ENCODE measurements around the gene LGALS3BP. TPM values are rescaled to one million over a fixed set of nuclear protein-coding genes. Genes with fewer than 3 reads are reported as not detected.

The LGALS3BP gene
- total RNA-seq, 2 experiments from 2014 or later, result 9.7 to 12.8 TPM

DNA sequence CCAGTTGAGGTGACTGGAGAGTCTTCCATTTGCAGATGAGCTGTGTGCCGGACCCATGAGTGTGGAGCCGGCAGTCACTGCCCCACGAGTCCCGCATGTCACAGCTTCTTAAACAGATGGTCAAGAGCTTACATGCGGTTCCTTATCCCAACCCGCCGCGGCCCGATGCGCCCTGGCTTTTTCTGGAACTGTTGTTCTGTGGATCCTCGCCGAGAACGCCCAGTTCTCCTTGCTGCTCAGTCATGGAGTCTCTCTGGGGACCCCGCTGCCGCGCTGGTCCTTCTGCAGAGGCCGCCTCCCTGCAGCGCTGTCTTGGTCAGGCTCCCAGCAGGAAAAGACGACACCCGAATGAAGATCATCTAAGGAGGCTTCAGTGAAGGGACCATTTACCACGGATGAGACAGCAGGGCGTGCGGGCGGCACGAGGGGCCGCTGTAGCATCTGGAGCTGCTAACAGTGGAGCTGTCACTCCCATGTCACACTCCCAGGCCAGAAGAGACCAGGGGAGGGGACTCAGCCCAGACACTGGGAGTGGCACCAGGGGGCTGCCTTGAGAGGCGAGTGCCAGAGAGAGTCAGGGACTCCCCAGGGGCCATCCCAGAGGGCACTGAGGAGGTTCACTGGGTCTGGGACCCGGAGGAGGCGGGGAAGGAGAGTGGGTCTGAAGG lies 10.8 kb upstream of the LGALS3BP start:
- CTCF ChIA-PET, result interaction anchor here (0.6 kb wide), 1 partner anchor 28 kb away, joined by 3 read pairs; no protein-coding TSS in a partner anchor
- POLR2A ChIA-PET, result no interaction called here

- ChIA-PET CTCF (no interaction called here), POLR2A (no interaction called here)
Measured at GRCh38 chr17:78988152-78988551, 8.4 kb upstream of the LGALS3BP start.

- ChIA-PET POLR2A (no interaction called here), CTCF (no interaction called here)
Measured at GRCh38 chr17:78986649-78987328, 7.1 kb upstream of the LGALS3BP start.

DNA sequence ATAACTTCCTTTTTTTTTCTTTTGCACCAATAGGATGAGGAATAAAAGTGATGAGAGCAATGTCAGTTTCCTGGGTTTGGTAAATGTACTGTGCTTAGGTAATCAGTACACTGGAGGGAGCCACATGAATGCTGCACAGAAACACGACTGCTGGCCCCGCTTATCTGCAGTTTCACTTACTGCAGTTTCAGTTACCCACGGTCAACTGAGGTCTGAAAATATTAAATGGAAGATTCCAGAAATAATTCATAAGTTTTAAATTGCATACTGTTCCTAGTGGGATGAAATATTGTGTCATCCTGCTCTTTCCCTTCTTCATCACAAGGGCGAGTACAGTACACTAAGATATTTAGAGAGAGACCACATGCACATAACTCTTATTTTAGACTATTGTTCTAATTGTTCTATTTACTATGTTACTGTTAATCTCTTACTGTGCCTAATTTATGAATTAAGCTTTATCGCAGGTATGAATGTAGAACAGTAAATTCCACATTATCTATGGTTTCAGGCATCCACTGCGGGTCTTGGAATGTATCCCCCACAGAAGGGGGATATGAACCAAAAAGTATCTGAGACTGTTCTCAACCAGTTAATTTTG lies 6.4 kb upstream of the LGALS3BP start:
- POLR2A ChIA-PET, result no interaction called here
- CTCF ChIA-PET, result no interaction called here

DNA sequence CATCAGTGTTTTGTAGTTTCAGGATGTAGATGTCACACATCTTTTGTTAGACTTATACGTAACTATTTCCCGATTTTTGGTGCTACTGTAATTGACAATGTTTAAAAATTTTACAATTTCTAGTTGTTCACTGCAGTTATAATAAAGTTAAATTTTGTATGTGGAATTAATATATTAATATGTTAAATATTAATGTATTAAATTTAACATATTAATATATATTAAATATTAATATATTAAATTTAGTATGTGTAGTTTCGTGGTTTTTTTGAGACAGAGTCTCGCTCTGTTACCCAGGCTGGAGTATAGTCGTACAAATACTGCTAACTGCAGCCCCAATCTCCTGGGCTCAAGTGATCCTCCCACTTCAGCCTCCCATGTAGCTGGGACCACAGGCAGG lies 5.7 kb upstream of the LGALS3BP start:
- POLR2A ChIA-PET, result no interaction called here
- CTCF ChIA-PET, result no interaction called here

DNA sequence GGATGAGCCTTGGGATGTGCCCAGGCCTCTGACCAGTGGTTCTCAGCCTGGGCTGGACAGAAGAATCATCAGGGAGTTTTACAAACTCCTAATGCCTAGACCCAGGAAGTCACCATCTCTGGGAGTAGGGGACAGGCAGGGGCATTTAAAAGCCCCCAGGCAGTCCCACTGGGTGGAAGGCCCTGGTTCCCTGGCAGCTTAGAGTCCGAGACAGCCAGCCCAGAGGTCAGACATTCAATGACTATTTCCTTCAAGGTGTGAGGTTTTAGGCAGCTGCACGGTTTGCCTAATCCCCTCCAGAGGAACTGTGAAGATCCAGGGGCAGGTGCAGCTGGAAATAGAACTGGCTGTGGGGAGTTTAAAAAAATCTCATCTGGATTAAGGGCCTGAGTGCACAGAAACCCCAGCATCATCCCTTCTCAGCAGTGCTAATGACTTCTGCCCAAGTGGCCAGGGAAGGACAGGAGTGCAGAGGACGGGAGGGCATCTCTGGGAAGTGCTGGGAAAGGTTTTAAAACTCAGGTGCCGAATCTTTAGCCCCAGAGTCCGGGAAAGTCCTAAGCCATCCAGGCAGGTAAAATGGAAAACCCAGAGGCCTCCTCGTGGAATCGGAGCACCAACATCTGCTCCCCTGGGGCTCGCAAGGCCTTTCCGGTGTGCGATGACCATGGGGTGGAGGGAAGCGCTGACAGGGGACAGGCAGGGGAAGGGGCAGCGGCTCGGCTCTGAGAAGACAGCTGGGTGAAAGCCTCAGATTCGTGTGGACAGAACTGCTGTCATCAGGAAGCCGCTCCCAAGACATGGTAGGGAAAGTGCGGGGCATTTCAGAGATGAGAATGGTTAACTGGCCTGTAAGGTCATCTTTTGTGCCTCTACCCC lies 1.5 kb upstream of the LGALS3BP start:
- ChIA-PET POLR2A (interaction anchor here (0.6 kb wide), 1 partner anchor 36 kb away, joined by 3 read pairs; no protein-coding TSS in a partner anchor), CTCF (interaction anchor here (1.1 kb wide), 1 partner anchor 115 kb away, joined by 3 read pairs; no protein-coding TSS in a partner anchor)

GRCh38 chr17:78980624-78980972 lies 875 bp upstream of the LGALS3BP start:
- ChIA-PET CTCF (interaction anchor here (0.6 kb wide), 1 partner anchor 816 kb away, joined by 4 read pairs; the partner anchor contains the start of gene CBX8), POLR2A (no interaction called here)

DNA sequence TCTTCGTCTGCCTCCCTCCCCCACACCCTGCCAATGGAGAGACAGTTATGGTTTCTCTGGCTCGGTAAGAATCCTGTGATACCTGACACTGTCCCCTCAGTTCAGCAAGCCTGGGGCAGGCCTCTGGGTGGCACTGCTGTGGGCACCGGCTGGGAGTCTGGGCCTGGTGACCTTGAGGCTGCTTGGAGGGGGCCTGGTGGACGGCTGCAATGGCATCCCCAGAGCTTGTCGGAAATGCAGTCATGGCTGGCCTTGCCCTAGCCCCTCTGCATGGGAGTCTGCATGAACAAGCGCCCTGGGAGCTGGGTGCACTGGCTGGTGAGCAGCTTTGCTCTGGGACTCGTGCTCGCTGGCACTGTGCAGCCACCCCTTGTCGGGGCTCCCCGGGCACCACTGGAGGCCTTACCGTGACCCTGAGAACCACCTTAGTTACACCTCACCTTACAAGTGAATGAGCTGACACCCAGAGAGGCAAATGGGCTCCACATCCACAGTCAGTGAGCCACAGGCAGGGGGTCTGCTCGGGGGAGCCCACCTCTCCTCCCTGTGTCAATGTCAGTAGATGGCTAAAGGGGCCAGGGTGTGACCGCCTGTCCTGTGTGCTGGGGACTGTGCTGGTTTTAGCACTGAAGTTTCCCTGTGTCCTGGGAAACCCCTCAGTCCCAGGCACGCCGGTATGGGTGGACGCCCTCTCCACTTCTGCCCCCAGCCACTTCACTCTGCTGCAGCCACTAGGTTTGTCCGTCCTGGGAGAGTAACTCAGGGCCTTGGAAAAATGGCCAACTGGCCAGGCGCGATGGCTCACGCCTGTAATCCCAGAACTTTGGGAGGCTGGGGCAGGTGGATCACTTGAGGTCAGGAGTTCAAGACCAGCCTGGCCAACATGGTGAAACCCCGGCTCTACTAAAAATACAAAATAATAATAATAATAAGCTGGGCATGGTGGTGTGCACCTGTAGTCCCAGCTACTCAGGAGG lies 1.4 kb downstream of the LGALS3BP start:
- CTCF ChIA-PET, result interaction anchor here (0.9 to 1.9 kb wide), 3 partner anchors 12 to 114 kb away, joined by 3 to 6 read pairs (median 4); no protein-coding TSS in a partner anchor
- POLR2A ChIA-PET, result no interaction called here

GRCh38 chr17:78977681-78977943 lies 2.1 kb downstream of the LGALS3BP start:
- POLR2A ChIA-PET, result no interaction called here

DNA sequence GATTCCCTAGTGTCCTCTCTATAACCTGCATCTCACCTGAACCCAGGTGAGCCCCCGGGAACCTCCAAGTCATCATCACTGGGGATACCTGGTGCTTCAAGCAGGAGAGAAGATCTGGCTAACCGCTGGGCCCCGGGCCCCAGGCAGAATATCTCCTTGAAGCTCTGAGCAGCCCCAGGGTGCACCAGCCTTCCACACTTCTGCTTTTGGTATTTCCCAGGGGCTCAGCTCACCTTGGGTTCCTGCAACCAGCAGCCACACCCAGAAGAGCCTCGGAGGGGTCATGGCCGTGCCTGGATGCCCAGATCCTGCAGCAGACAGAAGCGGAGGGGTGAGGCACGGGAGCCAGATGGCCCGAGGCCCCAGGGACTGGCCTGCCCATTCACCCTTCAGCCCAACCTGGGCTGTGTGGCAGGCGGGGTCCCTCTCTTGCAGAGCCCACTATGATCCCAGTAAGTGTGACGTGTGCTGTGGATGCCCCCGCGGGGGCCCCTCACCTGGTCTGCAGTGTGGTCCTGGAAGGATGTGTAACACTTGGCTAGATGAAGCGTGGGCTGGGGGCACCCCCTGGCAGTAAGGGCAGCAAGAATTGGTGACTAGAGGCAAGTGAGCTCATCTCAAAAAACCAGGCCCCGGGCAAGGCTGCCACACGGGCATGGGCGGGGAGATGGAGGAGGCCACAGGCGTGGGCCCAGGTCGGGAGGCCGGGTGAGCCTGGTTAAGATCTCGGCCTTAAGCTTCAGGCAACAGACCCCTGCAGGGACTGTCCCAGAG lies 2.6 kb downstream of the LGALS3BP start:
- CTCF ChIA-PET, result interaction anchor here (2.0 kb wide), 1 partner anchor 111 kb away, joined by 4 read pairs; no protein-coding TSS in a partner anchor
- POLR2A ChIA-PET, result no interaction called here

More at GRCh38 chr17:78977681-78977943, 2.1 kb downstream of the LGALS3BP start:
- CTCF ChIA-PET, result interaction anchor here (1.0 kb wide), 1 partner anchor 11 kb away, joined by 4 read pairs; no protein-coding TSS in a partner anchor

DNA sequence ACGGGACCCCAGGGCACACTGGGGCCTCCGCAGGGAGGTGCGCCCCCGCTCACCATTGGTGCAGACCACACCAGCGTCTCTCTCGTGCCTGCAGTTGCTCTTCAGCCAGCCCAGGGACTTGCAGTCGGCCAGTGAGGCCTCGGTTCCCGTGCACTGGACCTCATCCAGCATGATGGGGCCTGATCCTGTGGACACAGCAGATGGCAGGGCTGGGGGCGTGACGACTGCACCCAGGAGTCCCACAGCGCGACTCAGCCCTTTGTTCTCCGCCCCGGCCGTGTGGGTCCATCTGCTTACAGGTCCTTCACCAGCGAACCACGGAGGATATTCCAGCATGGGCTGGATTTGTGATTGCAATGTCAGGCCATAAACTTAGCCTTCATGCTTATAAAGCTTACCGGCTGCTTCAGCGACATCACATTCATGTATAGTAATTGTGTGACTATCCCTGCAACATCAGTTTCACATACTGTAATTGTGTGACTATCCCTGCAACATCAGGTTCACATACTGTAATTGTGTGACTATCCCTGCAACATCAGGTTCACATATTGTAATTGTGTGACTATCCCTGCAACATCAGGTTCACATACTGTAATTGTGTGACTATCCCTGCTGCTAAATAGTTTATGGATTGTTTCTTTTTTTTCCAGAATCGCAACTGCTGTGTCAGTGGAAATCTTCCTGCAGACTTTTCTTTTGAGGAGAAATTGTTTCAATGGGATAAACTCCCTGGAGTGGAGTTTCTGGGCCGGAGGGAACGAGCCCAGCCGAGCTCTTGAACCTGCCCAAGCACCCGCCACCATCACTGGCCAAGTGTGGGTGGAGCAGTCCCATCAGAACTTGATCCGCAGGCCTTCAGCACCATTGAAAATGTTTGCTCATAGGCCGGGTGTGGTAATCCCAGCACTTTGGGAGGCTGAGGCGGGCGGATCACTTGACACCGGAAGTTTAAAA lies 4.8 kb downstream of the LGALS3BP start:
- CTCF ChIA-PET, result interaction anchor here (2.0 kb wide), 1 partner anchor 109 kb away, joined by 4 read pairs; no protein-coding TSS in a partner anchor
- POLR2A ChIA-PET, result no interaction called here

DNA sequence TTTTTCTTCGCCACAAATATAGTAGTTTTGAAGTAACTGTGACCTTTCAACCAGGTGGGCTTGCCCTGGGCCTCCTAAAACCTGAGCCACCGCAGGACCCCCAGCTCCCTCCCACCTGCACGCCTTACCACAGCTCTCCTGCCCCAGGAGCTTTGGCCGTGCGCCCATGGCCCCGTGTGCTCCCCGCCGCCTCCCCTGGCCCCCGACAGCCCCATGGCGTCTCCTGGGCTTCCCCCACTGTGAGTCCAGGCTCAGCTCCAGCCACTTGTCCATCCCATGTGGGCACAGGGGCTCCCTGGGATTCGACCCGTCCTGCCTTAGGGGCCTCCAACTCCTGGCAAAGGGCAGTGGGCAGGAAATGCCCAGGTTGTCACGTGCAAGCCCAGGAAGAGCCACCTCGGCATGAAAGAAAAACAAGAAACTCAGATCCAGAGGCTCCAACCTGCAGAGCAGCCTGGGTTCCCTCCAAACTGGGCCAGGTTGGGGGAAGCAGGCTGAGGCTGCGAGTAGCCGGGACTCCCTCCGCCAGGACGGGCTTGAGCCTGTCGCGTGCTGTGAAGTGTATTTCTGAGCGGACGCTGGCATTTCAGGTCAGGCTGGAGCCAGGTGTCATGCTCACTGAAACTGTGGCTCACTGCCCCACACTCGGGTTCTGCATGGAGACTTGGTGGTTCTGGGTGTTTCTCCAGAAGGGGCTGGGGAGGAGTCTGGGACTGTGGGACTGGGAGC lies 5.8 kb downstream of the LGALS3BP start:
- ChIA-PET POLR2A (no interaction called here), CTCF (no interaction called here)

- ChIA-PET POLR2A (no interaction called here), CTCF (no interaction called here)
Measured at GRCh38 chr17:78973196-78973595, 6.5 kb downstream of the LGALS3BP start.

DNA sequence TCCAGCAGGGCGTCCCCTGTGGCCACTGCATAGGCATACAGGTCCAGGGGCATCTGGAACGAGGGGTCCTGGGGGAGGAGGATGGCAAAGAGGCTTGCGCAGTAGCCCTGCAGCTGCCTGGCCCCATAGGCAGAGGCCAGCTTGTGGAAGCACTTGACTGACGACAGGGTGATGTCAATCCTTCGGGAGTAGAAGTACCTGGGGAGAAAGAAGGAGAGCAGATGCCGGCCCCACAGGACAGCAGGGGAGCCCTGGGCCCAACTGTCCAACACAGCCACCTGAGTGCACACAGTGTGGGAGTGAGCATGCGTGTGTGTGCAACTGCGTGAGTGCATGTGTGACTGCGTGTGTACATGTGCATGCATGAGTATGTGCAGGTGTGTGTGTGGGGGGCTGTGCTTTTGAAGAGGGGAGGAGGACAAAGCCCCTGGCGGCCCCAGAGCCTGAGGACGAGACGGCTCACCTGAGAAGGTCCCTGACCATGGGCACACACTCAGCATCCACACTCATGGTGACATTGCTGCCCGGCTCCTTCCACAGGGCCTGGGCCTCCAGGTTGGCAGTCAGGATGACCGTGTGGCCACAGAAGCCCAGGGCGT lies 7.1 kb downstream of the LGALS3BP start:
- POLR2A ChIA-PET, result no interaction called here

DNA sequence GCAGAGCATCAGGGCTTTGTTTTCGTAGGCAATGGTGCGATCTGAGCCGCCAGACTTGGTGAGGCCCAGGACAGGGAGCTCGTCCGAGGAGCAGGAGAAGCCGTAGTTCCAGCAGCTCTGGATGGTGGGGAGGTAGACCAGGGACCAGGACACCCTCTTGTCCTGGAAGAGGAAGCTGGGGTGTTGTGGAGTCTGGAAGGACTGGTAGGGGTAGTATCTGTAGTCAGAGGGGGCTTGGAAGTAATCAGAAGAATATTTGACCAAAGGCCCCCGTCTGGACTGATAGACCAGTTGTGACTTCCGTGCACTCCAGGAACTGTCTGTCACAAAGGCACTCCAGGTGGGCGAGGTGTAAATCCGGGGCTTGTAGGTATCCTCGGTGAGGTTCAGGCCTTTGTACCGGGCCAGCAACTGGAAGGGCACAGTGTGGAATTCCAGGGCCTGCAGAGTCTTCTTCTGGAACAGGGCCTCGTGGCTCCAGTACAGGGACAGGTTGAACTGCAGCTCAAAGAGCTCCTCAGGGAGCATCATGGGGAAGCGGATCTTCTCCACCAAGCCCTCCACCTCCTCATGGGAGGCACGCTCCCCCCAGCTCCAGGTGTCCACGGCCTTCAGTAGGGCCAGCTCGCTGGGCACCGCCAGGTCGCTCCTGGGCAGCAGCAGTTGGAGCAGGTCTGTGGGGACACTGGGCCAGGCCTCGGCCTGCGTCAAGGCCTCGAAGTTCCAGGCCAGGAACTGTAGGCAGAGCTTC lies 7.8 kb downstream of the LGALS3BP start:
- POLR2A ChIA-PET, result no interaction called here
- CTCF ChIA-PET, result interaction anchor here (0.9 to 2.0 kb wide), 13 partner anchors 10 to 152 kb away, joined by 3 to 28 read pairs (median 3); no protein-coding TSS in a partner anchor

More for the DNA sequence above, 7.1 kb downstream of the LGALS3BP start:
- CTCF ChIA-PET, result interaction anchor here (1.5 kb wide), 1 partner anchor 10 kb away, joined by 5 read pairs; no protein-coding TSS in a partner anchor

Measured in activated CD8-positive, alpha-beta memory T cell treated with anti-CD3 and anti-CD28 coated beads for 36 hours (primary cell).